Left forelimb (tissue), 1 donor: ENCODE results near the gene MPHOSPH8.

Source experiments
- DNase-seq: peaks from one replicate; pipeline ENCODE4 v3.0.0-alpha.2; 2018; ENCODE audit warnings: low spot score

The MPHOSPH8 gene

GRCh38 chr13:19633479-19634255 lies at the start of gene MPHOSPH8:
MPHOSPH8 (plus strand) TSS chr13:19633659; CDS start chr13:19633749, 90 bp downstream.
- DNase-seq = peak; percentile 94

GRCh38 chr13:19586904-19587634 lies 46.4 kb upstream of the MPHOSPH8 start:
- no peak for DNase-seq

- no peak for DNase-seq
These were observed 45.7 kb upstream of the MPHOSPH8 start for GRCh38 chr13:19587635-19588300.

DNA sequence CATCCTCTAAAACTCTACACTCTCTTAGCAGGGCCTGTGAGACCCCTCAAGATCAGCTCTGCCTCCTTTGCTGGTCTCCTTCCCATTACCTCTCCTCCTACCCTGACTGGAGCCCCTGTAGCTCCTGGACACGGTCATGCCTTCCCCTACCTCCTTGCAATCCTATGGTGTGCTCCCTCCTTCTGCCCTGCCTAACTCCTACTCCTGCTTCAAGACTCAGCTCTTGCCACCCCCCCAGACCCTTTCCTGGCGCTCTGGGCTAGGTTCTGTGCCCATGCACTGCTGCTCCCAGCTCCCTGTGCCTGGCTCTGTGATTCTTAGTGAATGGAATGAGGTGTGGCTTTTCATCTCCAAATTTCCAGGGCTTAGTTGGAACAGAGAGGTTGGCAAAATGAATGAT lies 44.1 kb upstream of the MPHOSPH8 start:
- no peak for DNase-seq

GRCh38 chr13:19590423-19590822 lies 43.0 kb upstream of the MPHOSPH8 start:
- DNase-seq = no peak

DNA sequence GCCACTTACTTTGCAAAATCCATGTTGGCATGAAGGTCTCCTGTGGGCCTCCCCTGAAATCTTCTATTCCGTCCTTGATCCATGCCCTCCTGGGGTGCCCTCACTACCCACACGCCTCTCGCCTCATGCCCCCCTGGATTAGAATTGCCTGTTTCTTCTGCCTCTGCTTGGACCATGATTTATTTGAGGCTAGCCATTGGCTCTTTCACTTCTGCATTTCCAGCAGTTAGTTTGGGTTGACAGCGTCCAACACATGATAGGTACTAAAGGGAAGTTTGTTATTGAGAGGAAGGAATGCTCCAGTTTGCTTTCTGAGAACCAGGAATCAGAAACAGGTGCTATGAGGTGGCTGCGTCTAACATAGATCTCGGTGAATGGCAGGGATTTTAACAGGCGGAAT lies 41.6 kb upstream of the MPHOSPH8 start:
- DNase-seq = no peak

DNA sequence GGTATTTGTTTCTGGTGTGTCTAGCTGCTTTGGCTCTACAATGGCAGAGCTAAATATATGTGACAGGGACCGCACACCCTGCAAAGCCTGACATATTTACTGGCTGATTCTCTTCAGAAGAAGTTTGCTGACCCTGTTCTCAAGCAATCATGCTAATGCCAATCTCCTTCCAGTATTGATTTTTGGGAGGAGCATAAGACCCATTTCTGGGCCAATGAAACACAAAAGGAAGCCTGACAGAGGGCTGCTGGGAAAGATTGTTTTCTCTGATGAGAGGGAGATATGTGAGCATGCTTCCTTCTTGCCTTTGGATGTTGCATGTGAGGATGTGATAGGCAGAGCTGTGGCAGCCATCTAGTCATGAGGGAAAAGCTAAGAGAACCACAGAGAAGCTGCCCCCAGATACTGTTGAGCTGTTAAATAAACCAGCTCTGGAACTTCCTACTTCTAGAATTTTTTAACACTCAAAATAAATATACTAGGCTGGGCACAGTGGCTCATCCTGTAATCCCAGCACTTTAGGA lies 40.7 kb upstream of the MPHOSPH8 start:
- DNase-seq = no peak

GRCh38 chr13:19596086-19596485 lies 37.4 kb upstream of the MPHOSPH8 start:
- no peak for DNase-seq

DNA sequence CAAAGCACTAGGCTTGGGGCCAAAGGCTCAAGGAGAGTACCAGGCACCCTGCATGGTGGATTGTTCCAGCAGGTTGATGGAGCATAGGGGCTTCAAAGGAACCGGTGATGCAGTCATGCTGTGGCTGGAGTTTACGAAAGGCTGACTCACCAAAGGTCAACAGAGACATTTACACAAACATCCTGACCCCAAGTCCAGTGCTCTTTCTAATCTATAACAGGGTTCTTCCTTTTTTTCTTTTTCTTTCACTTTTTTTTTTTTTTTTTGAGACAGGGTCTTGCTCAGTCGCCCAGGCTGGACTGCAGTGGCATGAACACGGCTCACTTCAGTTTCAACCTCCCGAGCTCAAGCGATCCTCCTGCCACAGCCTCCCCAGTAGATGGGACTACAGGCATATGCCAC lies 36.5 kb upstream of the MPHOSPH8 start:
- no peak for DNase-seq

DNA sequence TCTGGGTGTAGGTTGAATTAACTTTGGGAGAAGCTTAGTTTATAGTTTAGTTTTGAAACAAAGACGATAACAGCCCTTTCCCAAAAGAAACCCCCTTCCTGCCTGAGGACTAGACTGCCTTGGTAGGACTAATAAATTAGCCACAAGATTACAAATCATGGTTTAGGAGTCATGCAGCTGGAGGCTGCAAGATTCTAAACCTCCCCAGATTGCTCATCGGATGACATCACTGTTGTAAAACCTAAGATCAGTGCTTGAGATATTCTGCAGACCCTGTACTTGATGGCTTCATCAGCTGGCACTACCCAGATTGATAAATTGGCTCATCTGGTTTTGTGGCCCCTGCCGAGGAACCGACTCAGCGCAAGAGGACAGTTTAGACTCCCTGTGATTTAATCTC lies 35.9 kb upstream of the MPHOSPH8 start:
- no peak for DNase-seq

DNA sequence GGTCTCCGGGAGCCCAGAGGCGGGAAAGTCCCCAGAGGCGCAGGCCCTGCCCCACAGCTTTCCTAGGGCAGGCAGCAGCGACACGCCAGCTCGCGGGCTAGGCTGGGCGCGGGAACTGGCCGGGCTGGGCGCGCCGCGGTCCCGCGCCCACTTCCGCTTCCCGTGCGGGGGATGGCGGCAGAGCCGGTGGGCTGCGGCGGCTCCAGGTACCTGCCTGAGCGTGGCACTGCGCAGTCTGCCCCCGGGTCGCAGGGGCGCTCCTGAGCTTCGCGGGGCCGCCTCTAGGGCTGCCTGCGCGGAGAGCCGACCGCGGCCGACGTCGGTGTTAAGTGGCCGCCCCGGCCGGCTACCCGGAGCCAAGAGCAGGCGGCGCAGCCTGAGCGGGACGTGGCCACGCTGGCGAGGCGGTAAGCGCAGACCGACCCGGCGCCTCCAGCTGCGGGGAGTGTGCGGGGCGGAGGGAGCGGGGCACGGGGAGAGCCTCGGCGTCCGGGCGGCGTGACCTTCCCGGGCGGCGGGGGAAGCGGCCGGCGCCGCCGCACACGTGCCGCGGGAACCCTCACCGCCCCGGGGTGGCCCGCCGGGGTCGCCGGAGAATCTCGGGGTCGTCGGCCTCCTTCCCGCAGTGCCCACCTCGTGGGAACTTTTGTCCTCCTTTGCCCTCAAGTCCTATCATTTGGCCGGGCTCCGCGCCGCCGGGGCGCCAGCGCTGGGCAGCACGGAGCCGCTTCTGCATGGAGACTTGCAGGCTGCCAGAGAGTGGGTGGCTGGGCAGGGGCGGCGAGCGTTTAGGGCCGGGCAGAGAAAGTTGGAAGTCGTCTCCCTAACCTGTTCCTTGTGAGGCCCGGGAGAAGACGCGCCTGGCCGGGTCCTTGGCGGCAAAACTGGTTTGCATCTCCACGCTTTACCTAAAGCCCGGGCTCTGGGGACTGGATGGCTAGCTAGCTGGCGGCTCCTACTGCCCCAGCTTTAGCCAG lies 31.4 kb upstream of the MPHOSPH8 start:
- DNase-seq = peak; percentile 67

DNA sequence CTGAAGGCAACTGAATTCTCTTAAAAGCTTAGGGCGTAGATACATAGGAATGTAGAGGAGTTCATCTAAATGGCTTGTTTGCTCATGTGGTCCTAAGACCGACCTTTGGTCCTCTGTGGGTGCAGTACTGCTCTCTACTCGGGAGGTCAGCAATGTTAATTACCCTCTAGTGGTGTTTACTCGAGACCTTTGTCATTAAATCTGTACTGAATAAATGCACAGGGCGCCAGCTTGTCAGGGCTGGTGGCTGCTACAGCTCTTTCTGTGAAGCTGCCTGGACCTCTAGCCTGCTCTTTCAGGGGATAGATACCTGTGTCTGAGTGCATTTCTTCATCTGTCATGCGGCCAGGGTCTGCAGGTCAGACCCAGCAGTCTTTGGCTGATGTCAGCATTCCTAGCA lies 29.2 kb upstream of the MPHOSPH8 start:
- no peak for DNase-seq

DNA sequence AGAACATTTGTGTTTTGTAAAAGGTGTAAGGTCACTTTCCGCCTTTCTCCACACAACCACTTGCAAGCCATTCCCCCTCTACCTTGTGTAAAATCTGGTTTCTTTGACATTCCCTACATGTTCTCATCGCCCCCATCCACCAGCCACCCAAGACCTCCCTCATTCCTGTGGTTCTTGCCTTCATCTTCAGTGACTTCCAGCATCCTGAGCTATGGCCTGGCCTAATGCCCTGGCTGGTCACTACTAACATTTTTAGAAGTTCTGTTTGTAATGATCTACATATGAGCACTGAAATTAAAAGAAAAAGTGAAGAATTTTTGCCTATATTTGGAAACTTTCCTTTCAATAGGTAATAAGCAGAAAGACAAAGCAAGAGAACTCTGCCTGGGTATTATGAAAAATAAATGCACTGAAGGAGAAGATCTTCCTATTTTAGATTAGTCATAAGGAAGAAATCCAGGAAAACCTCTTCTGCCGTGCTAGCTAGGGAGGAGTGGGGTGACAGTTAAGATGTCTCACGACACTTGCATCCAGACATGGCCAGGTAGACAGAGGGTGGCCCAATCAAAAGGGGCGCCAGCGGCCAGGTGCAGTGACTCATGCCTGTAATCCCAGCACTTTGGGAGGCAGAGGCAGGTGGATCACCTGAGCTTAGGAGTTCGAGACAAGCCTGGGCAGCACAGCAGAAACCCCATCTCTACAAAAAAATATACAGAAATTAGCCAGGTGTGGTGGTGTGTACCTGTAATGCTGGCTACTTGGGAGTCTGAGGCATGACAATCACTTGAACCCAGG lies 28.1 kb upstream of the MPHOSPH8 start:
- no peak for DNase-seq

- DNase-seq = no peak
These were observed 27.3 kb upstream of the MPHOSPH8 start for GRCh38 chr13:19606152-19606551.

DNA sequence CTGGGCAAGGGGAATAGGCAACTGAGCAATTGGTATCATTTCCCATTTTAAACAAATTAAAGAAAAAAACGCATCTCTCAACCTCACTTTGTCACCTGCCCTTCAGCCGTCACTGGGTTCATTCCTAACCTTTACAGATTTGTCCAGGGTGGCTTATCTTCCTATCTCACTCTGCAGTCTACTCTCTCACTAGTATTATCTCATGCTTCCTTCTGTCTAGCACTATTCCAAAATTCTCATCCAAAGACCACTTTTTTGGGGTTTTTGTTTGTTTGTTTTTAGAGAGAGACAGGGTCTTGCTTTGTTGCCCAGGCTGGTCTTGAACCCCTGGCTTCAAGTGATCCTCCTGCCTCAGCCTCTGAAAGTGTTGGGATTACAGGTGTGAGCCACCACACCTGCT lies 26.7 kb upstream of the MPHOSPH8 start:
- no peak for DNase-seq

GRCh38 chr13:19607523-19608078 lies 25.9 kb upstream of the MPHOSPH8 start:
- DNase-seq = no peak

GRCh38 chr13:19618977-19619376 lies 14.5 kb upstream of the MPHOSPH8 start:
- DNase-seq = no peak

DNA sequence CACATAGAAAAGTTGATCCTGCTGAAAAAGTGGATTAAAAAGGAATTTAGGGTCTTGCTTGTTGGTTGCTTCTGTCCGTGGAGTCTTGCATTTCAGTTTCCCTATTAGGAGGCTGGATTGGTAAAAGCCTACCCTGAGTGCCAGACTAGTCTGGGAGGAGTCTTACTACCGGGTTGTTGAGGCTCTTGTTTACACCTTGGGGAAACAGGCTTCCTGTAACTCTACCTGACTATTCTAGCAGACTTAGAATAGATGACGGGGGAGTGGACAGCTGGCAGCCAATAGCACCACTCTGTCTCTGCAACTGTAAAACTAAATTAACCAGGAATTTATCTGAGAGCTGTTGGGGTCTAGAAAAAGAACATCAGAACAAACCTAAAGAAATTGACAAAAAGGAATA lies 11.3 kb upstream of the MPHOSPH8 start:
- no peak for DNase-seq

- no peak for DNase-seq
These were observed 9.2 kb upstream of the MPHOSPH8 start for GRCh38 chr13:19624265-19624664.

- DNase-seq = no peak
These were observed 462 bp upstream of the MPHOSPH8 start for GRCh38 chr13:19632915-19633478.
